ENCODE measurements around the gene KRTAP9-6.

GRCh38 chr17:41284546-41284945, 19.4 kb downstream of the KRTAP9-6 start:
- no peak for TF ChIP-seq POLR2A (IDR thresholded peaks at IDR 0.05)
- no peak for TF ChIP-seq CTCF (IDR thresholded peaks at IDR 0.05)
